ENCODE results near the gene SDS. TPM values are rescaled to one million over a fixed set of nuclear protein-coding genes. Genes with fewer than 3 reads are reported as not detected.
A peak's percentile ranks its signal among the peaks of the same experiment; 100 is the strongest.

Gene SDS
- total and polyA plus RNA-seq, 12 donors: 1.8 to 188 (median 3.4) TPM

GRCh38 chr12:113436586-113436985, 32.9 kb upstream of the SDS start:
- intact Hi-C loops (cut with DNase I): loop anchor here in 1 of 2 donors (10.0 kb wide), 1 partner anchor 382 kb away; the partner anchor contains the start of gene DTX1
- Histone ChIP-seq H3K4me3 (no peak overlapping the region), H3K36me3 (replicated peaks in 1 of 2) (no peaks in the 10 kb centered on the region), H3K27ac (no peak overlapping the region), H3K27me3 (no peaks in the 10 kb centered on the region), H3K9me3 (replicated peaks in 1 of 3) (no peaks in the 10 kb centered on the region), H3K4me1 (replicated peaks in 1 of 2) (no peaks in the 10 kb centered on the region)
- DNase-seq: peak in 1 of 7 donors; percentile 3
- no peak for TF ChIP-seq POLR2A (IDR thresholded peaks at IDR 0.05)
- TF ChIP-seq, protein P1, sequence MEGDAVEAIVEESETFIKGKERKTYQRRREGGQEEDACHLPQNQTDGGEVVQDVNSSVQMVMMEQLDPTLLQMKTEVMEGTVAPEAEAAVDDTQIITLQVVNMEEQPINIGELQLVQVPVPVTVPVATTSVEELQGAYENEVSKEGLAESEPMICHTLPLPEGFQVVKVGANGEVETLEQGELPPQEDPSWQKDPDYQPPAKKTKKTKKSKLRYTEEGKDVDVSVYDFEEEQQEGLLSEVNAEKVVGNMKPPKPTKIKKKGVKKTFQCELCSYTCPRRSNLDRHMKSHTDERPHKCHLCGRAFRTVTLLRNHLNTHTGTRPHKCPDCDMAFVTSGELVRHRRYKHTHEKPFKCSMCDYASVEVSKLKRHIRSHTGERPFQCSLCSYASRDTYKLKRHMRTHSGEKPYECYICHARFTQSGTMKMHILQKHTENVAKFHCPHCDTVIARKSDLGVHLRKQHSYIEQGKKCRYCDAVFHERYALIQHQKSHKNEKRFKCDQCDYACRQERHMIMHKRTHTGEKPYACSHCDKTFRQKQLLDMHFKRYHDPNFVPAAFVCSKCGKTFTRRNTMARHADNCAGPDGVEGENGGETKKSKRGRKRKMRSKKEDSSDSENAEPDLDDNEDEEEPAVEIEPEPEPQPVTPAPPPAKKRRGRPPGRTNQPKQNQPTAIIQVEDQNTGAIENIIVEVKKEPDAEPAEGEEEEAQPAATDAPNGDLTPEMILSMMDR (IDR thresholded peaks at IDR 0.05): no peak
- 60 to 89% (median 74%) methylated on average over 1 to 6 of the region's 6 CpGs for WGBS, 4 donors

GRCh38 chr12:113435367-113435766, 31.7 kb upstream of the SDS start:
- peak in 1 of 7 donors; percentile 3 for DNase-seq
- intact Hi-C loops (cut with DNase I): loop anchor here in 1 of 2 donors (10.0 kb wide), 1 partner anchor 381 kb away; the partner anchor contains the start of gene DTX1

GRCh38 chr12:113432986-113433385, 29.3 kb upstream of the SDS start:
- no peak overlapping the region for H3K27ac ChIP-seq
- no peaks in the 10 kb centered on the region for H3K27me3 ChIP-seq
- no peaks in the 10 kb centered on the region for H3K9me3 ChIP-seq (replicated peaks in 1 of 3)
- no peaks in the 10 kb centered on the region for H3K36me3 ChIP-seq (replicated peaks in 1 of 2)
- H3K4me3 ChIP-seq: no peak overlapping the region
- TF ChIP-seq, protein P1 (IDR thresholded peaks at IDR 0.05): no peak
- no peak for TF ChIP-seq POLR2A (IDR thresholded peaks at IDR 0.05)
- no peaks in the 10 kb centered on the region for H3K4me1 ChIP-seq (replicated peaks in 1 of 2)
- no peak for DNase-seq
- intact Hi-C loops (cut with DNase I): loop anchor here in 1 of 2 donors (10.0 kb wide), 1 partner anchor 378 kb away; the partner anchor contains the start of gene DTX1

More at GRCh38 chr12:113435367-113435766, 31.7 kb upstream of the SDS start:
- H3K27me3 ChIP-seq: no peaks in the 10 kb centered on the region
- TF ChIP-seq, protein P1 (IDR thresholded peaks at IDR 0.05): no peak
- no peak for TF ChIP-seq POLR2A (IDR thresholded peaks at IDR 0.05)
- H3K36me3 ChIP-seq (replicated peaks in 1 of 2): no peaks in the 10 kb centered on the region
- H3K4me3 ChIP-seq: no peak overlapping the region
- WGBS, 4 donors: 76 to 89% (median 82%) methylated on average over 2 to 5 of the region's 5 CpGs
- H3K9me3 ChIP-seq (replicated peaks in 1 of 3): no peaks in the 10 kb centered on the region
- no peak overlapping the region for H3K27ac ChIP-seq
- H3K4me1 ChIP-seq (replicated peaks in 1 of 2): no peaks in the 10 kb centered on the region

GRCh38 chr12:113428482-113428881, 24.8 kb upstream of the SDS start:
- H3K27ac ChIP-seq: no peak overlapping the region
- no peaks in the 10 kb centered on the region for H3K9me3 ChIP-seq (replicated peaks in 1 of 3)
- no peak overlapping the region for H3K4me3 ChIP-seq
- no peak for DNase-seq
- TF ChIP-seq, protein P1 (IDR thresholded peaks at IDR 0.05): no peak
- TF ChIP-seq POLR2A (IDR thresholded peaks at IDR 0.05): no peak
- peaks cover 0 to 1% of the 10 kb centered on the region in 2 donors for H3K4me1 ChIP-seq (replicated peaks in 1 of 2)
- 80 to 95% (median 89%) methylated on average over 1 of the region's 1 CpG for WGBS, 4 donors
- no peaks in the 10 kb centered on the region for H3K27me3 ChIP-seq
- intact Hi-C loops (cut with DNase I): loop anchor here (5.0 to 10.0 kb wide), 3 partner anchors 114 to 244 kb away; partner anchors contain the start of genes DDX54 (in 1 of the 2) and RITA1 (in 1 of the 2)
- H3K36me3 ChIP-seq (replicated peaks in 1 of 2): no peaks in the 10 kb centered on the region

Measured in adrenal gland (tissue), 12 donors.